HepG2 (cell line): ENCODE results near the gene PCDHB7. TPM values are rescaled to one million over a fixed set of nuclear protein-coding genes. Genes with fewer than 3 reads are reported as not detected.
"Not testable (repeated sequence)": the region's sequence is repeated elsewhere in the genome, so short reads cannot be mapped to it uniquely, and the experiment has no call there.

Experiments
- ATAC-seq: fragments of 200-7000 bp; cut with Tn5 transposase; 3 replicates; pipeline ENCODE4 v1.9.1; 2020; ENCODE audit warnings: mild to moderate bottlenecking, moderate library complexity
- BruUV-seq: library from RNA; stranded (reverse); fragments of 400-500 nt; replicated peaks from 2 replicates; lab custom pipeline; 2021; lab: Mats Ljungman, UMichigan
- CTCF ChIA-PET: fragments of 300-600 bp; formaldehyde crosslinking; extraction: SDS; loops from one replicate; lab custom pipeline; 2021; ENCODE audit warnings: low total read pairs, inconsistent platforms, low intra/inter-chr PET ratio; lab: Yijun Ruan, JAX
- POLR2A ChIA-PET: fragments of 350-600 bp; sonication (Branson Sonifier 250); formaldehyde crosslinking; loops from one replicate; lab custom pipeline; 2020; ENCODE audit warnings: antibody characterized with exemption, inconsistent platforms; lab: Yijun Ruan, JAX
- DNase-seq: peaks from one replicate; pipeline ENCODE4 v3.0.0-alpha.2; 2015; ENCODE audit warnings: low spot score
- FAIRE-seq: peaks from 3 replicates; lab custom pipeline; 2011; peaks lifted over from hg19 to GRCh38; lab: Jason Lieb, UNC
- H2AFZ ChIP-seq: one replicate; pipeline ENCODE4 v1.6.1; 2011; ENCODE audit warnings: low read length, inconsistent platforms
- H3K27ac ChIP-seq: fragments of 300-600 bp; 3 replicates; pipeline ENCODE4 v1.8.0; 2011; ENCODE audit warnings: mixed run types, mild to moderate bottlenecking, mixed read lengths, low read length, inconsistent platforms; ENCODE audit not compliant: insufficient read depth; ENCODE audit errors: extremely low read length
- H3K27me3 ChIP-seq, 2 experiments: fragments of 200-600 bp in 1 of 2; 2 replicates in 1 of 2; 3 replicates in 1 of 2; pipeline versions ENCODE4 v1.6.0 to v1.8.0; 2011; ENCODE audit warnings: low read length in 2 of 2, mild to moderate bottlenecking in 2 of 2, moderate library complexity in 2 of 2, inconsistent platforms in 1 of 2; ENCODE audit not compliant: insufficient read depth in 2 of 2, control insufficient read depth in 1 of 2
- H3K36me3 ChIP-seq, 2 experiments: fragments of 200-600 bp in 1 of 2; replicated peaks in 1 of 2; 2 replicates in 1 of 2; 3 replicates in 1 of 2; pipeline versions ENCODE4 v1.5.1 to v1.8.0; 2011; ENCODE audit warnings: low read length in 2 of 2, inconsistent platforms in 1 of 2; ENCODE audit not compliant: insufficient read depth in 2 of 2, control insufficient read depth in 1 of 2
- H3K4me1 ChIP-seq: 2 replicates; pipeline ENCODE4 v1.5.1; 2012; ENCODE audit warnings: low read length, inconsistent platforms; ENCODE audit not compliant: insufficient read depth
- H3K4me2 ChIP-seq: 2 replicates; pipeline ENCODE4 v1.6.0; 2011; ENCODE audit warnings: low read depth, low read length, inconsistent platforms
- H3K4me3 ChIP-seq, 3 experiments: fragments of 200-600 bp in 1 of 3; sonication (generic), shearing (Covaris generic) in 1 of 3; replicated peaks in 1 of 3; 2 replicates each; pipeline ENCODE4 v1.5.1; 2011 to 2016; ENCODE audit warnings: low read length in 3 of 3, inconsistent platforms in 2 of 3, low read depth in 2 of 3, mild to moderate bottlenecking in 2 of 3, control low read depth in 1 of 3, mixed read lengths in 1 of 3; ENCODE audit not compliant: insufficient read depth in 1 of 3
- H3K79me2 ChIP-seq: one replicate; pipeline ENCODE4 v1.6.1; 2011; ENCODE audit warnings: low read length, inconsistent platforms; ENCODE audit not compliant: insufficient read depth
- H3K9ac ChIP-seq: 2 replicates; pipeline ENCODE4 v1.6.0; 2011; ENCODE audit warnings: mild to moderate bottlenecking, low read depth, low read length, inconsistent platforms; ENCODE audit not compliant: insufficient read depth
- H3K9me3 ChIP-seq: 2 replicates; pipeline ENCODE4 v1.5.1; 2012; ENCODE audit warnings: mild to moderate bottlenecking, low read length
- H4K20me1 ChIP-seq: 2 replicates; pipeline ENCODE4 v1.6.0; 2011; ENCODE audit warnings: inconsistent platforms, mild to moderate bottlenecking, low read length, moderate library complexity; ENCODE audit not compliant: insufficient read depth
- CBX2 ChIP-seq, 2 experiments: fragments of 200-600 bp in 1 of 2; sonication (generic); formaldehyde crosslinking in 1 of 2; IDR thresholded peaks; 2 replicates each; pipeline versions ENCODE4 v1.7.0 to v1.8.1; 2018 to 2022; ENCODE audit warnings: low read depth in 2 of 2, low read length in 1 of 2, mild to moderate bottlenecking in 1 of 2, missing genetic modification reagents in 1 of 2
- NFE2L2 ChIP-seq: fragments of 150-350 bp; IDR thresholded peaks from 2 replicates; pipeline ENCODE4 v1.6.1; 2014; ENCODE audit warnings: low read length
- SIN3A ChIP-seq: IDR thresholded peaks from 2 replicates; pipeline ENCODE4 v1.6.1; 2011; ENCODE audit warnings: low read depth, mild to moderate bottlenecking, control low read depth, low read length, borderline replicate concordance
- ZFP62 ChIP-seq: sonication (generic); formaldehyde crosslinking; IDR thresholded peaks from 2 replicates; pipeline ENCODE4 v1.4.0; 2020; ENCODE audit warnings: missing genetic modification reagents
- ZFP82 ChIP-seq: sonication (generic); formaldehyde crosslinking; IDR thresholded peaks from 2 replicates; pipeline ENCODE4 v1.5.1; 2020; ENCODE audit warnings: mild to moderate bottlenecking, missing genetic modification reagents, borderline replicate concordance
- ZNF260 ChIP-seq: sonication (generic); formaldehyde crosslinking; IDR thresholded peaks from 2 replicates; pipeline ENCODE4 v1.4.0; 2020; ENCODE audit warnings: missing genetic modification reagents, low read depth, mild to moderate bottlenecking, borderline replicate concordance
- ZNF382 ChIP-seq: sonication (generic); formaldehyde crosslinking; IDR thresholded peaks from 2 replicates; pipeline ENCODE4 v1.5.0; 2020; ENCODE audit warnings: missing genetic modification reagents, mild to moderate bottlenecking, borderline replicate concordance
- ZNF850 ChIP-seq: sonication (generic); formaldehyde crosslinking; conservative IDR thresholded peaks from 2 replicates; pipeline ENCODE4 v1.9.0; 2021; ENCODE audit warnings: mild to moderate bottlenecking, missing genetic modification reagents
- WGBS: methylation state at CpG from one replicate; pipeline ENCODE4 v1.1.6; 2017; ENCODE audit warnings: low lambda C conversion rate; 5-methylcytosine and 5-hydroxymethylcytosine counted together
- in situ Hi-C: cut with HindIII; loops from 2 replicates; pipeline ENCODE4 v1.10.0; 2017; ENCODE audit warnings: low pct_unique_long_range_greater_than_20kb; ENCODE audit not compliant: extremely low pct_ligation_motif_present
- intact Hi-C: fragments of 100-400 bp; cut with micrococcal nuclease; formaldehyde crosslinking; loops from one replicate; pipeline ENCODE4 v1.10.0; 2022; ENCODE audit not compliant: unreplicated experiment
- polyA plus RNA-seq, 8 experiments: library from polyadenylated mRNA; depleted of rRNA in 3 of 8; stranded (reverse) in 7 of 8; unstranded in 1 of 8; fragments of >200 nt; fragmentation: Illumina TruSeq in 4 of 8; extraction: Trizol in 4 of 8; gene quantifications; 2 replicates each; pipeline versions ENCODE4 v1.2.1 to v1.2.3, GENCODE V29; 2011 to 2016; ENCODE audit warnings: low read depth in 4 of 8, missing spikeins in 1 of 8, mixed read lengths in 1 of 8; ENCODE audit not compliant: insufficient read depth in 1 of 8
- total RNA-seq, 5 experiments: library from RNA; depleted of rRNA; stranded (reverse); fragments of >200 nt; fragmentation: Illumina TruSeq; extraction: Trizol; gene quantifications; 2 replicates each; pipeline ENCODE4 v1.2.3, GENCODE V29; 2016; ENCODE audit warnings: low read depth in 1 of 5
- TF ChIP-seq, protein P1 (sequence below): sonication (generic); formaldehyde crosslinking; IDR thresholded peaks from 2 replicates; pipeline ENCODE4; 2020; ENCODE audit warnings: missing genetic modification reagents, mild to moderate bottlenecking, borderline replicate concordance
- TF ChIP-seq, protein P2 (sequence below): sonication (generic); formaldehyde crosslinking; conservative IDR thresholded peaks from 2 replicates; pipeline ENCODE4 v1.5.0; 2020; ENCODE audit warnings: missing genetic modification reagents

The PCDHB7 gene
- total and polyA plus RNA-seq, 2 of the 13 experiments (the other 11 are each of a cell fraction or from before 2014, with no cell fraction given), result 0.02 to 0.03 TPM

DNA sequence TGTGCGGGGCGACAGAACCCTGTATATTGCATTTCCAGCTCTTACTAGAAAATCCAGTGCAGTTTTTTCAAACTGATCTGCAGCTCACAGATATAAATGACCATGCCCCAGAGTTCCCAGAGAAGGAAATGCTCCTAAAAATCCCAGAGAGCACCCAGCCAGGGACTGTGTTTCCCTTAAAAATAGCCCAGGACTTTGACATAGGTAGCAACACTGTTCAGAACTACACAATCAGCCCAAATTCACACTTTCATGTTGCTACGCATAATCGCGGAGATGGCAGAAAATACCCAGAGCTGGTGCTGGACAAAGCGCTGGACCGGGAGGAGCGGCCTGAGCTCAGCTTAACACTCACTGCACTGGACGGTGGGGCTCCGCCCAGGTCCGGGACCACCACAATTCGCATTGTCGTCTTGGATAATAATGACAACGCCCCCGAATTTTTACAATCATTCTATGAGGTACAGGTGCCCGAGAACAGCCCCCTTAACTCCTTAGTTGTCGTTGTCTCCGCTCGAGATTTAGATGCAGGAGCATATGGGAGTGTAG lies 36.7 kb upstream of the PCDHB7 start:
- FAIRE-seq (no peak), DNase-seq (no peak), ATAC-seq (no peak)
- intact Hi-C loops (no loop called here), in situ Hi-C loops (no loop called here)
- H3K9me3 ChIP-seq, result peaks cover 9% of the 10 kb centered on the region
- H3K4me2 ChIP-seq, result 0 out of 2 replicates have a peak overlapping the region, but pooled peaks have one; percentile 4
- WGBS, result 43% methylated on average over 19 of the region's 19 CpGs
- no peak for TF ChIP-seq CBX2 (IDR thresholded peaks at IDR 0.05; ENCODE audit: low read depth, low read length)
- TF ChIP-seq CBX2 (CRISPR knock-in tag; IDR thresholded peaks at IDR 0.05; ENCODE audit: low read depth), result no peak
- TF ChIP-seq ZFP82 (CRISPR knock-in tag), result no peak
- TF ChIP-seq SIN3A, result no peak
- TF ChIP-seq NFE2L2, result no peak
- no peak for TF ChIP-seq ZNF850 (CRISPR knock-in tag)
- TF ChIP-seq, protein P1, sequence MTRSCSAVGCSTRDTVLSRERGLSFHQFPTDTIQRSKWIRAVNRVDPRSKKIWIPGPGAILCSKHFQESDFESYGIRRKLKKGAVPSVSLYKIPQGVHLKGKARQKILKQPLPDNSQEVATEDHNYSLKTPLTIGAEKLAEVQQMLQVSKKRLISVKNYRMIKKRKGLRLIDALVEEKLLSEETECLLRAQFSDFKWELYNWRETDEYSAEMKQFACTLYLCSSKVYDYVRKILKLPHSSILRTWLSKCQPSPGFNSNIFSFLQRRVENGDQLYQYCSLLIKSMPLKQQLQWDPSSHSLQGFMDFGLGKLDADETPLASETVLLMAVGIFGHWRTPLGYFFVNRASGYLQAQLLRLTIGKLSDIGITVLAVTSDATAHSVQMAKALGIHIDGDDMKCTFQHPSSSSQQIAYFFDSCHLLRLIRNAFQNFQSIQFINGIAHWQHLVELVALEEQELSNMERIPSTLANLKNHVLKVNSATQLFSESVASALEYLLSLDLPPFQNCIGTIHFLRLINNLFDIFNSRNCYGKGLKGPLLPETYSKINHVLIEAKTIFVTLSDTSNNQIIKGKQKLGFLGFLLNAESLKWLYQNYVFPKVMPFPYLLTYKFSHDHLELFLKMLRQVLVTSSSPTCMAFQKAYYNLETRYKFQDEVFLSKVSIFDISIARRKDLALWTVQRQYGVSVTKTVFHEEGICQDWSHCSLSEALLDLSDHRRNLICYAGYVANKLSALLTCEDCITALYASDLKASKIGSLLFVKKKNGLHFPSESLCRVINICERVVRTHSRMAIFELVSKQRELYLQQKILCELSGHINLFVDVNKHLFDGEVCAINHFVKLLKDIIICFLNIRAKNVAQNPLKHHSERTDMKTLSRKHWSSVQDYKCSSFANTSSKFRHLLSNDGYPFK (CRISPR knock-in tag), result no peak
- TF ChIP-seq, protein P2, sequence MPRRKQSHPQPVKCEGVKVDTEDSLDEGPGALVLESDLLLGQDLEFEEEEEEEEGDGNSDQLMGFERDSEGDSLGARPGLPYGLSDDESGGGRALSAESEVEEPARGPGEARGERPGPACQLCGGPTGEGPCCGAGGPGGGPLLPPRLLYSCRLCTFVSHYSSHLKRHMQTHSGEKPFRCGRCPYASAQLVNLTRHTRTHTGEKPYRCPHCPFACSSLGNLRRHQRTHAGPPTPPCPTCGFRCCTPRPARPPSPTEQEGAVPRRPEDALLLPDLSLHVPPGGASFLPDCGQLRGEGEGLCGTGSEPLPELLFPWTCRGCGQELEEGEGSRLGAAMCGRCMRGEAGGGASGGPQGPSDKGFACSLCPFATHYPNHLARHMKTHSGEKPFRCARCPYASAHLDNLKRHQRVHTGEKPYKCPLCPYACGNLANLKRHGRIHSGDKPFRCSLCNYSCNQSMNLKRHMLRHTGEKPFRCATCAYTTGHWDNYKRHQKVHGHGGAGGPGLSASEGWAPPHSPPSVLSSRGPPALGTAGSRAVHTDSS (CRISPR knock-in tag), result no peak
- TF ChIP-seq ZFP62 (CRISPR knock-in tag), result no peak
- no peak for TF ChIP-seq ZNF260 (CRISPR knock-in tag)
- TF ChIP-seq ZNF382 (CRISPR knock-in tag), result no peak
- no peaks in the 10 kb centered on the region for H3K4me1 ChIP-seq
- H2AFZ ChIP-seq, result no peak overlapping the region
- no peak overlapping the region for H3K9ac ChIP-seq
- H4K20me1 ChIP-seq, result no peaks in the 10 kb centered on the region
- no peaks in the 10 kb centered on the region for H3K36me3 ChIP-seq
- CTCF ChIA-PET, result no interaction called here
- POLR2A ChIA-PET, result no interaction called here
- H3K27me3 ChIP-seq, result no peaks in the 10 kb centered on the region
- H3K27ac ChIP-seq, result no peak overlapping the region
- H3K4me3 ChIP-seq, result no peak overlapping the region
- no peaks in the 10 kb centered on the region for H3K79me2 ChIP-seq
- no TSS peak for BruUV-seq

DNA sequence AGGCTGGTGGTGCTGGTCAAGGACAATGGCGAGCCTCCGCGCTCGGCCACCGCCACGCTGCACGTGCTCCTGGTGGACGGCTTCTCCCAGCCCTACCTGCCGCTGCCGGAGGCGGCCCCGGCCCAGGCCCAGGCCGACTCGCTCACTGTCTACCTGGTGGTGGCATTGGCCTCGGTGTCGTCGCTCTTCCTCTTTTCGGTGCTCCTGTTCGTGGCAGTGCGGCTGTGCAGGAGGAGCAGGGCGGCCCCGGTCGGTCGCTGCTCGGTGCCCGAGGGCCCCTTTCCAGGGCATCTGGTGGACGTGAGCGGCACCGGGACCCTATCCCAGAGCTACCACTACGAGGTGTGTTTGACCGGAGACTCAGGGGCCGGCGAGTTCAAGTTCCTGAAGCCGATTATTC lies 35.1 kb upstream of the PCDHB7 start:
- H3K27me3 ChIP-seq, H3K36me3 ChIP-seq, H3K4me2 ChIP-seq, H3K9me3 ChIP-seq, H3K4me1 ChIP-seq, H3K27ac ChIP-seq, H3K9ac ChIP-seq, intact Hi-C loops, in situ Hi-C loops, POLR2A ChIA-PET, H4K20me1 ChIP-seq, H3K79me2 ChIP-seq, BruUV-seq, DNase-seq, ATAC-seq, H3K4me3 ChIP-seq, H2AFZ ChIP-seq, CTCF ChIA-PET, FAIRE-seq: not testable (repeated sequence)
- WGBS, result 29% methylated on average over 7 of the region's 34 CpGs
